ENCODE measurements around the gene NNMT.

The NNMT gene

GRCh38 chr11:114359342-114359741, 63.1 kb downstream of the NNMT start:
- Histone ChIP-seq H3K27ac (ENCODE audit: low read length) (no peak overlapping the region), H3K27me3 (ENCODE audit: low read depth, low read length) (no peaks in the 10 kb centered on the region), H3K36me3 (ENCODE audit: control insufficient read depth in 1 of 2, insufficient read depth in 2 of 2, low read length in 2 of 2) (no peaks in the 10 kb centered on the region), H3K4me1 (ENCODE audit: control insufficient read depth in 1 of 2, insufficient read depth in 2 of 2, low read length in 2 of 2) (no peaks in the 10 kb centered on the region), H3K9me3 (ENCODE audit: control insufficient read depth in 1 of 2, low read length in 2 of 2) (no peaks in the 10 kb centered on the region), H3K4me3 (ENCODE audit: low read depth in 1 of 2, low read length in 2 of 2) (no peak overlapping the region)

GRCh38 chr11:114362326-114362725, 66.1 kb downstream of the NNMT start:
- H3K4me3 ChIP-seq (ENCODE audit: low read depth in 1 of 2, low read length in 2 of 2) = no peak overlapping the region
- H3K36me3 ChIP-seq (ENCODE audit: control insufficient read depth in 1 of 2, insufficient read depth in 2 of 2, low read length in 2 of 2) = no peaks in the 10 kb centered on the region
- H3K4me1 ChIP-seq (ENCODE audit: control insufficient read depth in 1 of 2, insufficient read depth in 2 of 2, low read length in 2 of 2) = no peaks in the 10 kb centered on the region
- H3K9me3 ChIP-seq (ENCODE audit: control insufficient read depth in 1 of 2, low read length in 2 of 2) = no peaks in the 10 kb centered on the region
- H3K27me3 ChIP-seq (ENCODE audit: low read depth, low read length) = no peaks in the 10 kb centered on the region
- H3K27ac ChIP-seq (ENCODE audit: low read length) = no peak overlapping the region

- Histone ChIP-seq H3K4me3 (ENCODE audit: low read depth in 1 of 2, low read length in 2 of 2) (no peak overlapping the region), H3K27ac (ENCODE audit: low read length) (no peak overlapping the region), H3K9me3 (ENCODE audit: control insufficient read depth in 1 of 2, low read length in 2 of 2) (no peaks in the 10 kb centered on the region), H3K4me1 (ENCODE audit: control insufficient read depth in 1 of 2, insufficient read depth in 2 of 2, low read length in 2 of 2) (no peaks in the 10 kb centered on the region), H3K27me3 (ENCODE audit: low read depth, low read length) (no peaks in the 10 kb centered on the region), H3K36me3 (ENCODE audit: control insufficient read depth in 1 of 2, insufficient read depth in 2 of 2, low read length in 2 of 2) (no peaks in the 10 kb centered on the region)
These were observed 66.8 kb downstream of the NNMT start for GRCh38 chr11:114362958-114363357.

All from muscle layer of duodenum (tissue), 2 donors.